Measurements from ENCODE around the gene TGIF1.
"Not testable (repeated sequence)": the region's sequence is repeated elsewhere in the genome, so short reads cannot be mapped to it uniquely, and the experiment has no call there.

Gene TGIF1

DNA sequence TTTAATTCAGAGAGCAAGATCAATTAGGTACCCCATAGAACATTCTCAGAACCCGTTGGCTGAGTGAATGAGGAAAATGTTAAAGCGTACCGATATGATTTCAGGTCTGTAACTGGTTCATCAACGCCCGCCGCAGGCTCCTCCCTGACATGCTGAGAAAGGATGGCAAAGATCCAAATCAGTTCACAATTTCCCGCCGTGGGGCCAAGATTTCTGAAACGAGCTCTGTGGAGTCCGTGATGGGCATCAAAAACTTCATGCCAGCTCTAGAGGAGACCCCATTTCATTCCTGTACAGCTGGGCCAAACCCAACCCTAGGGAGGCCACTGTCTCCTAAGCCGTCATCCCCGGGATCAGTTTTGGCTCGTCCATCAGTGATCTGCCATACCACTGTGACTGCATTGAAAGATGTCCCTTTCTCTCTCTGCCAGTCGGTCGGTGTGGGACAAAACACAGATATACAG lies 7.3 kb downstream of the TGIF1 start:
- DNase-seq, result peak in 1 of 2 experiments; percentile 16

DNA sequence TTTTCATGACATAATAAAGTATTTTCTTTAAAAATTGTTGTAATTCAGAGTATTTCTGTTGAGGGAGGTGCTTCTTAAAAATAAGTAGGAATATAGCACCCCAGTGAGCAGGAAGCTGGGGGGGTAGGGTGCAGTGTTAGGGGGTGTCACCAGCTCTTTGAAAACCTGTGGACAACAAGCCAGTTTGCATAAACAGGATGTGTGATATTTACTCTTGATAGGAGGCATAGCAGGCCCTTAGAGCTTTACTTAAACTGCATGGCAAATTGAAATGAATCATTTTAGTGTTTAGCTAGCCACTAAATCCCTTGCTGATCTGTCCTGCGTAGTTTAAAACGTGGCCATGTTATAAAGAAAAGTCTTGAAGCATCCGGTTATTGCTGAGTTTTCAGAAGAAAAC lies 8.4 kb downstream of the TGIF1 start:
- DNase-seq, result peak in 1 of 2 experiments; percentile 7

DNA sequence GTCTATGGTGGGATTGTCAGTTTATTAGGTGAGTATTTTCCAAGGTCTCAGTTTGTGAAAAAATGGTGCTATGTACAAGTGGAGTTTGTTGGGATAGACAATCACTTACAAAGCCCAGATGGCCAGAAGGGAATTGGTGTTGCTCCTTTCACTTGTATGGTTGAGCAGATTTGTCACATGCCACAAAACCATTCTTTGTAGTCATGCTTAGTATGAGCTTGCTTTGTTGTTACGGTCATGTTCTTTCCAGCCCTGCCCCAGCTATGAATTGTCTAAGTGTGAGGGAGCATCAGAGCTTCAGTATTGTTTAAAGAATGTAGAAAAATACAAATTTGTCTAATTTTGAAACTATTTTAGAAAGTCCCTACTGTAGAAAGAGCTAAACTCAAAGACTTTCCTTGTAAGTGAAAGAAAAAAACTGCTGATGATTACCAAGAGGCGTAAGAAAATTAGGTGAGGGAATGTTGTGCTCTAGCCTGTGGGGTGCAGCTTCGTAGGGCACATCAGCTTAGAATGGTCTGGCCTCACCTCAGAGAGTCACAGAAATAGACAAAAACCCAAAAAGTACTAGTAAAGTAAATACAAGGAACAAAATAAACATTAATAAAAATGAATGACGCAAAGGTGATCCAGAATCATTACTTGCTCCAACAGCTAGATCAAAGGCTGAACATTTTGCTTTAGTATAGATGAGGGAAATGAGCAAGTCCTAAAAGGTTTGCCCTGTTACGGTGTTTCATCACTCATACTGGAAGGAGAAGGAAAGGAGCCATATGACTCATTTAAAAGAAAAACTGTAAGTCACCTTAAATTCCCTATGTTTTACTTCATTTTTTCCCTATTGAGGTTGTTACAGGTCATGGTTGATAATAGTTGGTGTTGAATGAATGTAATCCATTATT lies 9.2 kb downstream of the TGIF1 start:
- no peak for DNase-seq

DNA sequence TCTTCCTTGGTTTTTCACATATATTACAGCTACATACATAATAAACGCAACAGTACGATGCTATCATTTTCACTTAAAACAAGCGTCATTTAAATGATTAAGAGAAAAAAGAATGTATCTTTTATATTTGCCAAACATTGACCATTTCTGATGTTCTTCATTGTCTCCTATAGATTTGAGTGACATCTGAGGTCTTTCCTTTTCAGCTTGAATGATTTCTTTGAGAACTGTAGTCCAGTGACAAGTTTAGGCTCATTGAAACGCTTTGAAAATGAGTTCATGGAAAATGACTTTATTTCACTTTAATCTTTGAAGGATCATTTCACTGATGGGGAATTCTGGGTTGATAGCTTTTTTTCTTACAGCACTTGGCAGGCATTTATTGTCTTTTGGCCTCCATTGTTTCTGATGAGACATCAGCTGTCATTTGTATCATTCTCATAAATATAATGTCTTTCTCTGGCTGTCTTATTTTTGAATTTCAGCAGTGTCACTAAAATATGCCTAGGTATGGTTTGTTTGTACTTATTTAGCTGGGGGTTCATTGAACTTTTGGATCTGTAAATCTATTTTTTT lies 10.9 kb downstream of the TGIF1 start:
- DNase-seq, result no peak

DNA sequence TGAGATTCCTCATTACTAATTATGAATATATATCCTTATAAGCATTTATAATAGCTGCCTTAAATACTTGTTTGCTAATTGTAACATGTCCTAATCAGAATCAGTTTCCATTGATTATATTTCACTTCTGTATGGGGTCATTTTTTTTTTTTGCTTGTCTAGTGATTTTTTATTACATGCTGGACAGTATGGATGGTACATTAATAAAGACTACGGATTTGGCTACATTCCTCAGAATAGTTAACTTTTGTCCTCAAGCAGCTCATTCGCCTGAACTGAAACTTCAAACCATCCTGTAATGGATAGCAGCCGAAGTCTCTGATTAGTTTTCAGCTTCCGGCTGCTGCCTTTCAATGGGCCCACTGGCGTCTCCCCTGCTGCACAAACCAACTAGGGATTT lies 11.7 kb downstream of the TGIF1 start:
- DNase-seq, result no peak

DNA sequence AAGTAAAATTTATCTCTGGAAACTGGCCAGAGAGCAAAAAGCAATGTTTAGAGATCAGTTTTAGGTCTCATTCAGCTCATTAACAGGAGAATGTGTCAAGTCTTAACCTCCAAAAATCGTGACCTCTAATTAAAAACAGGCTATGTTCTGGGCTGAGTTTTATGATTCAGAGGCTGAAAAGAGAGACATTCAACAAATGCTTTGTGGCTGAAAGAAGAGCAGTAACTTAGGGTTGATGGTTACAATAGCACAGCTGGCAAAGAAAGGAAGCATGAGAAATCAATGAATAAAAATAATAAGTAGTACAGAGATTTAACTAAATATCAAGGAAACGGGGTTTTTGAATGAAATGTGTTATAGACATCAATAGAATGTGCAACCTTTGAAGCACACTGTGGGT lies 13.1 kb downstream of the TGIF1 start:
- no peak for DNase-seq

DNA sequence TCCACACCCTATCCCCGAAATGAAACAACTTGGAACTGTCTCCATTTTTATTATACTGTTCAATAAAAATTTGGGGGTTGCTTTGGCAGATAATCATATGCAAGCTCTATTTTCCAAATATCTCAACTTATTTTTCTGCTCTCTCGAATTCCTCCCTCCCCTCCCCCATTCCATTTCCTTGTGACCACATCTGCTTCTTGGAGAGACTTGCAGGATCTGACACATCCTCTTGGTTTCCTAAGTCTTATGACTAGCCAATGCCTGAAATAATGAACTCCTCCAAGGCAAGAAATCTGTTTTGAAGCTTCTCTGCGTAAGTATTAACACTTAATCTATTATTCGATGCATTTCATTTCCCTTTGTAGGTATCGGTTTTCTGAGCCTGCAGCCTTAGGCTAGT lies 16.1 kb downstream of the TGIF1 start:
- no peak for DNase-seq

DNA sequence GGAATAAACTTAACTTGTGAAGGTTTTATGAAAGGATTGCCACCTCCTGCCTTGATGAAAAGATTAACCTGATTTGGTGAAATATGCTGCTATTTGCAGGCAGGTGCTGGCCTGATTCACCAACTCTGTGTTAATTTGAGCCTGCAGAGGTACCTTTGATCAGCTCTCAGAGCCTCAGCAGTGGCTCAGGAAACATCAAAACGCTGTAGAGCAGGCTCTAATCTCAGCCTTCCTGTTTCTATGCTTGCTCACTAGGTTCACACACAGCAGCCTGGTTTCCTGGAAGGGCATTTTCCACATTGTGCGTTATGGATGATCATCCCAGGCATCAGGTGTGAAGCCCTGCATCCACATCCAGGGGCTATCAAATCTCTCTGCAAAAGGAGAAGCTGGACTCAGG lies 16.9 kb downstream of the TGIF1 start:
- DNase-seq, result no peak

DNA sequence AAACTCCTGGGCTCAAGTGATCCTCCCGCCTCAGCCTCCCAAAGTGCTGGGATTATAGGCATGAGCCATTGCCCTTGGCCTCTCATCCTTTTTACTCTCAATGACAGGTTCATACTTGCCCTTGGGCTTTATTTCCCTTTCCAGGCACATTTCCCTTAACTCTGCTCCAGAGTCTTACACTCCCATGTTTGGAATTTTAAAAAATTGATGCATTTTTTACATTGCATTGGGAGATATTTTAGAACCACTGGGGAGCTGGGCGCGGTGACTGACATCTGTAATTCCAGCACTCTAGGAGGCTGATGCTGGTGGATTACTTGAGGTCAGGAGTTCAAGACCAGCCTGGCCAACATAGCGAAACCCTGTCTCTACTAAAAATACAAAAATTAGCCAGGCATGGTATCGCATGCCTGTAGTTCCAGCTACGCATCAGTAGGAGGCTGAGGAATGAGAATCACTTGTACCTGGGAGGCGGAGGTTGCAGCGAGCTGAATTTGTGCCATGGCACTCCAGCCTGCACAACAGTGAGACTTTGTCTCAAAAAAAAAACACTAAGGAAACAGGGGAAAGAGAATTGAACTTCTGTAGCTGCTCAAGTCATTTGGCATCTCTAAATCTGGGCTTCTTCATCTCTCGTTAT lies 18.2 kb downstream of the TGIF1 start:
- DNase-seq, result no peak

DNA sequence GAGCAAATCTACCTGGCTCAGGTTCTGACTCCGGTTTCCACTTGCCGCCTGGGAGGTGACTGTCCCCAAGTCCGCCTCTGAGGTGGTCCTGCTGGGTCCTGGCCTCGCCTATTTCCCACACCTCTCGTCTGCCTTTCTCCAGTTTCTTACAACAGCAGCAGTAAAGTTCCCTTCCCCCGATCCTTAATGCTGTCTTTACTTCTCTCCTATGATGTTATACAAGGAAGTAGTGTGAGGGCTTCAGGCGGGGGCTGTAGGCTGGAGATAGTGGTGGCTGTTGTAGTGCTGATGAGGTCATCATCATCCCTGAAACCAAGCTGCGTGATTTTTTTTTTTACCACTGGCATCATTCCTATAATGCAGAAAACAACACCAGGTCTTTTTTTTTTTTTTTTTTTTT lies 18.9 kb downstream of the TGIF1 start:
- no peak for DNase-seq

DNA sequence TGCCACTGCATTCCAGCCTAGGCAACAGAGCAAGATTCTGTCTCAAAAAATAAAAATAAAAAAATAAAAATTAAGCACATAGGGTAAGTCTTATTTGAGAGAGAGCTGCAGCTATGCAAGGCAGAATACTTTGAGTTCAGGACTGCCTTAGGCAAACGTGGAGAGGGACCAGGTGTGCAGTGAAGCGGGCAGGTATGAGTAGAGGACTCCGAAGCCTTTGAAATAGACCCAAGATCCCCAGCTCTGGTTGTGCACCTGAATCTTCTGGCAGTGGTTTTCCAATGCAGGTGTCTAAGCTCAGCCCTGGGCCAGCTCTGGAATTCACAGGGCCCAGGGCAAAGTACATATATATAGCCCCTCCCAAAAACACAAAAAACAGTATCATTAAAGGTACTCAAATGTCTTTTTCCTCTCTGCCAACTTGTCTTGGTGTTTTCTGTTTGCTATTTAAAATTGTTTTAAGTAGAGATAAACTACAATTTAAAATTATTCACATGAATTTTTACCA lies 21.2 kb downstream of the TGIF1 start:
- no peak for DNase-seq

DNA sequence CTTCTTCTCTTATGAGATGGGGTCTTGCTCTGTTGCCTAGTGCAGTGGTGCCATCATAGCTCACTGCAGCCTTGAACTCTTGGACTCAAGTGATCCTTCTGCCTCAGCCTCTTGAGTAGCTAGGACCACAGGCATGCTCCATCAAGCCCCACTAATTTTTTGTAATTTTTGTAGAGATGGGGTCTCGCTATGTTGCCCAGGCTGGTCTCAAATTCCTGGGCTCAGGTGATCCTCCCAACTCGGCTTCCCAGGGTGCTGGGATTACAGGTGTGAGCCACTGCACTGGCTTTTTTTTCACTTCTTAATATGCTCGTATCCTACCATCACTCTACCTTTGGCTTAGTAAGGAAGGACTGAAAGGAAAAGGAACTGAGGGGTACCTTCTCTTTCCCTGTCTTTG lies 22.1 kb downstream of the TGIF1 start:
- not testable (repeated sequence) for DNase-seq

DNA sequence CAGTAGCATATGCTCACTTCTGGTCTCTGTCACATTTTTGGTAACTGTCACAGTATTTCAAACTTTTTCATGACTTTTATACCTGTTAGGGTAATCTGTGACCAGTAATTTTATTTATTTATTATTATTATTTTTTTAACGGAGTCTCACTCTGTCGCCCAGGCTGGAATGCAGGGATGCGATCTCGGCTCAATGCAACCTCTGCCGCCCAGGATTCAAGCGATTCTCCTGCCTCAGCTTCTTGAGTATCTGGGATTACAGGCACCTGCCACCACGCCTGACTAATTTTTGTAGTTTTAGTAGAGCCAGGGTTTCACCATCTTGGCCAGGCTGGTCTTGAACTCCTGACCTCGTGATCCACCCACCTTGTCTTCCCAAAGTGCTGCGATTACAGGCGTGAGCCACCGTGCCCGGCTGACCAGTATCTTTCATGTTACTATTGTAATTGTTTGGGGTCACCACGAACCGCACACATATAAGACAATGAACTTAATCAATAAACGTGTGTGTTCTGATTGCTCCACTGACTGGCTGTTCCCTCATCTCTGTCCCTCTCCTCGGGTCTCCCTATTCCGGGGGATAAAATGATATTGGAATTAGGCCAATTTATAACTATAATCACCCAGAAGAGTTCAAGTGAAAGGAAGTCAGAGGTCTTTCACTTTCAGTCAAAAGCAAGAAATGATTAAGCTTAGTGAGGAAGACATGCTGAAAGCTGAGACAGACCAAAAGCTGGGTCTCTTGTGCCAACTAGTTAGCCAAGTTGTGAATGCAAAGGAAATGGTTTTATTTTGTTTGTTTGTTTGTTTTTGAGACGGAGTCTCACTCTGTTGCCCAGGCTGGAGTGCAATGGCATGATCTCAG lies 22.9 kb downstream of the TGIF1 start:
- DNase-seq, result no peak

DNA sequence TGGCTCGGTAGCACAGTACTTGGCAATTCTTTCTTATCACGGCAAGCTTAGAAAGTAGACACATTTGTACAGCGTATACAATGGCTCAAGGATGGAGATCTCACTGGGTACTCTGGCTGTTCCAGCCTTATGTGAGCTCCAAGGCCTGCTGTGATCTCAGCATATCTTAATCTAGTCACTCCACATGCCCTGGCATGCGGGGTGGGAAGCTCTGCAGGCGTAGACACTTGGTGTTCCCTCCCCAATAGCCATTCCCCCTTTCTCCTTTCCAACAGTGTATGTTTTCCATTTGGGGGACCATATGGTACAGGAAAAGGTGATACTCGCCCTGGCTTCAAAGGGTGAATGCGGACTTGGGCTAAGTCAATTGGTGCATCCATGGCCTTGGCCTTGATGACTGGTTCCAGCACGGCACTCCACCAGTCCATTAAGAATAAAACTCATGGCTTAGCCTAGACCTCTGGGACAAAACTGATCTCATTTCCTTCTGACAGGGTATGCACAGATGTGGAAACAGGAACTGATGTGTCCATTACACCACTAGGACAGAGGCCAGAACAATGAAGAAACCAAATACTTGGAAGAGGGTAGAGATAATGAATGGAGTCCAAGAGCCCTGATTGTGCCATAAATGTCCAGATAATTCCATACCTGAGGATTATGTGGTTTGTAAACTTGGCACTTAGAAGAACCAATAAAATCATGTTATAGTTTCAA lies 28.4 kb downstream of the TGIF1 start:
- DNase-seq, result no peak

DNA sequence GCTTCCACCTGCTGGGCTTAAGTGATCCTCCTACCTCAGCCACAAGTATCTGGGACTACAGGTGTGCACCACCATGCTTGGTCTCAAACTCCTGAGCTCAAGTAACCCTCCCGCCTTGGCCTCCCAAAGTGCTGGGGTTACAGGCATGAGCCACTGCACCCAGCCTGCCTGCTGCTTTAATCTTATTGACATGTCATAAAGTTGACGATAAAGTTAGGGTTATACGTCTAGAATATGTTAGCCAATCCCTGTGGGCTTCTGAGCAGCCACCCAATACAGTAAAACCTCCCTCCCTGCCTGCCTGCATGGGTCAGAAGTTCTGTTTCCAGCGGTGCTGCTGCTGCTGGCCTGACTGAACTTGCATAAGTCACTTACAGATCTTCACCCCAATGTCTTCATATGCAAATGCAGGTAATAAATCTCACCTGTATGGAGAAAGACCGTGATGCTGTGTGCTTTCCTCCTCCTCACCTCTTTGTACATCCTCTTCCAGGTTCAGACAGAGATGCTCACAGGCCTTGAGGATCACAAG lies 30.1 kb downstream of the TGIF1 start:
- no peak for DNase-seq

DNA sequence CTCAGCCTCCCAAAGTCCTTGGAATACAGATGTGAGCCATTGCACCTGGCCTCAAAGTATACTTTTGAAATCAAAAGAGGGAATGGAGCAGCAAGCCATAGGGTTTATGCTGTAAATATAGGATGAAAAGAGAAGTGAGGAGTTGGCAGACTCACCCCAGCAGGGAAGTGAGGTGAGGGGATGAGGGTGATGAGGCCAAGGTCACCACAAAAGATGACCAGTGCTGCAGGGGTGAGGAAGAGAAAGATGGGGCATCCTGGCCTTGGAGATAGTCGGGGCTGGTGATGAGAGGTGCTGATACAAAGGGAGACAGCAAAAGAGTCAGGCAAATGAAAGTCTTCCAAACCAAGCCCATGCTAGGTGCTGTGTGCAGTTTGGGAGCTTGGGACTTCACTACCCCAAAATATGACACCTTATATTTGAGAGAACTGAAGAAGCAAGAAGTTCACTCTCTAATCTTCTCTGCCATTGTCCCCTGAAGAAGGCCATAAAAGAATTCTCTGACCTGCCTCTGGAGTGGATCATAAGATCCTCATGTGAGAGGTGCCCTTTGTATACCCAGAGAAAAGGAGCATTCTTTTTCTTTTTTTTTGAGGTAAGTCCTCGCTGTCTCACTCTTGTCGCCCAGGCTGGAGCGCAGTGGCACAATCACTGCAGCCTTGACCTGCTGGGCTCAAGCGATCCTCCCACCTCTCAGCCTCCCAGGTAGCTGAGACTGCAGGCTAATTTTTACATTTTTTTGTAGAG lies 31.0 kb downstream of the TGIF1 start:
- DNase-seq, result no peak

DNA sequence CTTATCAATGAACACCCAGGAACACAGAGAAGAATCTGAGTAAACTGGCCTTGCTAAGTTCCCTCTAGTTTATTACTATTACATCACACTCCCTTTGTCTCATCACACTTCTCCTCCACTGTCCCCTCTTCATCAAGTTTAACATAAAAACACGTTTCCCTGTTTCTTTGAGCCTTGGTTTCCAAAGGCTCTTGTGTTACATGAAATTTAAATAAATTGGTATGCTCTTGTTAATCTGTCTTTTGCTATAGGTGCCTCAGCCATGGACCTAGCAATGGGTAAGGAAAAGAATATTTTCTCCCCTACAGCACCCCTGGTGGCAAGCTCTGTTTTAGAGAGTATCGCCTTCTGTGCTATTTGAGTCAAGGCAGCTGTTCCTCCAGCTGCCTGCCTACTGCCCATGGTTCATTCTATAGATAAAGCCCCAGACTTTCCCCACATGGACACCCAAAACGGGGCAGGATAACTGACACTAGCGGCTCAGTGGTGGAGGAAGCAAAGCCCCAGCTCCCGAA lies 31.8 kb downstream of the TGIF1 start:
- peak in 1 of 2 experiments; percentile 14 for DNase-seq

DNA sequence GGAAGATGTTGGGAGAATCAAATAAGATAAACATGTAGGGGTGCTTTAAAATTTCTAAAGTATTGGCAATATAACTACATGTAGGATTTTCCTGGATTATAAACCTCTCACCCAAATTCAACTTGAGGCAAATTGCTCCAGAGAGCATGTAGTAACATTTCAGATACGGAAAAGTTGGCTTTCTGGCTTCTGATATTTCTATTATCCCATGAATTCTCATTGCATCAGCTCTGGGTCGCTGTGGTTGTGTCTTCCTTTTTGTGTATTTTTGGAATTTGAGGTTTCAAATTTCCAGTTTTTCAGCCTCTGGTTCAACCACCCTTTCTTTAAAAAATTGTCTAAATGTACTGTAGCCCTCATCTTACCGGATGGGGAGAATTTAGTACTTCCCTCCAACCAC lies 32.3 kb downstream of the TGIF1 start:
- no peak for DNase-seq

DNA sequence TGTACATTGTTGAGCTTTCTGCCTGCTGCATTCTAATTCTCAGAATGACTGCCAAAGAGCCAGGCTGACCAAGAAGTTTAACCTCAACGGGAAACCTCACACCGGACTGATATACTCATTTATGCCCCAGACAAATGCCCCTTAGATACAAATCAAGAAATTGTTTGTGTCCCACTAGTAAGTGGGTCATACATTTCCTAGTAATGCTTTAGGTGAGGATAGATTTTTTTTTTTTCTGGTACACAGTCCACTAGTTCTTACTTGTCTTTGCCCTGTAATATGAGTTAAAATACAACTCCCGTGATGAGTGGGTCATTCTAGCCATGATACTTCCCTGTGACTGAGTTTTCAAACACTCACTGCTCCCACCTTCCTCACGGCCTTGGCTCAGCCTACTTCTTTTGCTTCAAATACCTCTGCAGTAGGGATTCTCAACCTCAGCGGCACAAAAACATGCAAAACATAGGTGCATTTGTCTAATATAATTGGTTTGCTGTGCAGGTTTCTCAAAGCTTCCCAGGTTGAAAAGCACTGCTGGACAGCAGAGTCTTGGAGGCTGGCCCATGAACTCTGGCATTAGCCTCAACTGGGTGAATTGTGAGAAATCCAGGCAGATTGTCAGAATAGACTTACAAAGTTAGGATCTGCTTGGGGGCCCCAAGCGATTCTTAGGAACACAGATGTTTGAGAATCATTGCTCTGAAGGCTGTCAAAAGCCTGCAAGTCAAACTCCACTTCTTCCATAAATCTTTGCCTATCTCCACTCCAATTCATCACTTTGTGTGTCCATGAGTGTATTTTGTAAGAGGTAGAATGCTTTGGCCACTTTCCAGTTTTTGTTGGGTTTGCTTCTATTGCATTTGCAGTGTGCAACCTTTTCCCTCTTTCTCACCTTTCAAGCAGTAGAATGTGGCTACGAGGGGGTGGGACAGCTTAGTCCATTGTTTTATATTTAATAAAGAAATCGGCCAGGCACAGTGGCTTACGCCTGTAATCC lies 35.5 kb downstream of the TGIF1 start:
- DNase-seq, result no peak

DNA sequence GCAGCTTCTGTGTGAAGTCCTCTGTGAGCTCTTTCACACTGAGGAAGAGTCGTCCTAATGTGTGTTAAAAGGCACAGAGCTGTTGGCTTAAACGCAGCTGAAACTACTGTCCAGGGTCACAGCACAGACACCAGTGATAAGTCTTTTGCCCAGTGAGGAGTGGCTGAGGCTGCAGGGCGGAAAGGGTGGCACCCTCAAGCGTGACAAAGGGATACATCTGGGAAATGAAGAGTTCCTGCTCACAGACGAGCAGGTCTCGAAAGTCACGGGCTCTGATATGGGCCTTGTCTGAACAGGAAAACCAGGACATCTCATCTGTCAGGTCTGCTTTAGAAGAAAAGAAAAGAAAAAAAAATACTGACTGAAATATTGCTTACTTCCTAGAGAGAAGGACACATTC lies 36.5 kb downstream of the TGIF1 start:
- DNase-seq, result no peak
